Posterior cingulate gyrus (tissue), 11 donors: ENCODE measurements around the gene PTGES2.

ENCODE experiments used
- DNase-seq, 10 donors: peaks; one replicate each; pipeline versions ENCODE4 v3.0.0 to v3.0.0-alpha.2; 2020 to 2021; ENCODE audit warnings: mixed read lengths in 3 of 10
- intact Hi-C: fragments of 100-400 bp; cut with DNase I; formaldehyde crosslinking; loops from one replicate; pipeline ENCODE4 v1.15.1; 2023

The PTGES2 gene

DNA sequence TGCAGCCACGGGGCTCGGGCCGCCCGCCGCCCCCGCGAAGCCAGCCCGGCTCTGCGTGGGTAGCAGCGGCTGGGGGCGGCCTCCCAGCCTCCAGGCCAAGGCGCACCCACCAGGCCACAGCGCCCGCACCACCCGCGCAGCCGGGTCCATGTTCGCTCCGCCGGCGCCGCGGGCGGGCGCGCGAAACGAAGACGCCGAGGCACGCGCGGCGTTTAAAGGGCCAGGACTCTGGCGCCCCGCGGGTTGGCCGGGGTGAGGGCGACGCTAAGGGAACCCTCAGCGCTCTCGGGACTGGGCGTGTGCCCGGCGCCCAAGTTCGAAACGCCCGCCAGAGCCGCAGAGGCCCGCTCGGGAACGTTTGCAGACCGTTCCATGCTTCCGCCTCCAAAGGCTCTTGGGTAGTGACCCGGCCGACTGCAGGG lies at the start of gene PTGES2:
TSS of gene PTGES2 (minus strand) at position 162 of the 422 bp plus-strand sequence. CDS start at position 150, 12 bp downstream.
- intact Hi-C loops = loop anchor here (10.0 kb wide), 1 partner anchor 183 kb away; no protein-coding TSS in a partner anchor
- DNase-seq = peak; percentile 74 to 98 (median 83)

DNA sequence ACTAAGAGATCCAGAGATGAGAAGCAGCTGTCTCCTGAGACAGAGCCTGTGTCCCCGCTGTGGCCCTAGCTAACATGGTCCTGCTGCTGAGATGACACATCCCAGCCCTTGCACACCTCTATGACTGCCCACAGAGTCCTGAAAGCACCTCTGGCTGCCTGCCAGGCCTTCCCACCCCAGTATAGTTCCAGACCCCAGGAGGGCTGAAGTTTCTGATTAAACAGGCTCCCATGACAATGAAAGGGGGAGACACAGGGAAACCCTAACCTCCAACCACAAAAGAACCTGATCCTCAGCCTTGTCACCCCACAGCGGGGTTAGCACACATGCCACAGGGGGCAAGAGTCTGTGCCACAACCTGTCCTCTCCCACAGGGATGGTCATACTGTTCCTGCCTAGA lies 48.2 kb upstream of the PTGES2 start:
- no peak for DNase-seq
- intact Hi-C loops = no loop called here

DNA sequence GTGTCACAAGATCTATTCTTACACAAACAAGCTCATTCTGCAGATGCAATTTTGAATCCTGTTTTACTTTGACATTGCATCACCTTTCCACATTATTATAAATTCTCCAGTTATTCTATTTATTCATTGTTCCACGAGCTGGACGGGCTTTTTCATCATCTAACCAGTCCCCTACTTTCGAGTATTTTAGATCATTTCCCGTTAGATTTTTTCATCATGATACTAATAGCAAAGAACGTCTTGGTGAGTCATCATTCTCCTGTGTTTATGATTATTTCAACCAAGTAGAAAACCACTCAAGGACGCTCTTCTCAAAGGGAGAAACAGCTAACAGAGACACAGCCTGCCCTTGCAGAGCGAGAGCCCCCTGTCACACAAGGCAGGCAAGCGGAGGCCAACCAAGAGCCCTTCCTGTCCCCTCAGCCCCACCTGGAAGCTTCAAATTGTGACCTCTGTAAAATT lies 47.6 kb upstream of the PTGES2 start:
- no peak for DNase-seq
- intact Hi-C loops = no loop called here

DNA sequence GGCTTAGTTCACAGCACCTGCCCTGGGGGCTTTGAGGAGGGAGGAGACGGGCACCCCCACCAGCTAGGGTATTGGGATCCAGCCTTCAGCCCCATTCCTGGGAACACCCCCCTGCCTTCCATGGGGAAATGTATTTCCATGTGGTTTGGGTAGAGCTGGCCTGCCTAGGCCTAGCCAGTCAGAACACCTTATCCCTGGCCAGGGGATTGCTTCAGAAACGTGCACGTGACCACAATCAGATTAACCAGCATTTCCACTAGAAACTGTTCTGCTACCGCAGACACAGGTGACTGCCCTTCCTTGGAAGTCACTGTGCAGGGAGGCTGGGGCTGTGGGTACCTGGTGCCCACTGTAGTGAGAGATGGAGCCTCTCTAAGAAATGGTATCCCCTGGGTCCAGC lies 46.5 kb upstream of the PTGES2 start:
- intact Hi-C loops = no loop called here
- DNase-seq = peak in 1 of 10 donors; percentile 55

DNA sequence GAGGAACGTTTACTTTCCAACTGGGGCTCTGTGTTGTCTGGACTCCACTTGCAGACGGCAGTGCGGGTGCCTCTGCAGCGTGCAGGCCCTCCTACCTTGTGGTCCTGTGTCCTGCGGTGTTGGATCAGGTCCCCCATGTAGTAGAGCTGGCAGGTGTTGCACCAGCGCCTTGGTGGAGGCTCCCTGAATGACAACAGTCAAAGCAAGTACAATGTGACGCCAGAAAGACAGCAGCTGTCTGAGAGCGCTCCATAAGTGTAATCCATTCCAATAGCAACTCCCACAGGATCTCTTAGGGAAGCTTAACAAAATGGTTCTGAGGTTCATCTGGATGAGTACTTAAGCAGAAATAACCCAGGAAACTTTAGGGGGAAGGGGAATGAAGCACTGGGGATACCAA lies 42.4 kb upstream of the PTGES2 start:
- intact Hi-C loops = no loop called here
- DNase-seq = peak in 2 of 10 donors; percentile 54 to 83

DNA sequence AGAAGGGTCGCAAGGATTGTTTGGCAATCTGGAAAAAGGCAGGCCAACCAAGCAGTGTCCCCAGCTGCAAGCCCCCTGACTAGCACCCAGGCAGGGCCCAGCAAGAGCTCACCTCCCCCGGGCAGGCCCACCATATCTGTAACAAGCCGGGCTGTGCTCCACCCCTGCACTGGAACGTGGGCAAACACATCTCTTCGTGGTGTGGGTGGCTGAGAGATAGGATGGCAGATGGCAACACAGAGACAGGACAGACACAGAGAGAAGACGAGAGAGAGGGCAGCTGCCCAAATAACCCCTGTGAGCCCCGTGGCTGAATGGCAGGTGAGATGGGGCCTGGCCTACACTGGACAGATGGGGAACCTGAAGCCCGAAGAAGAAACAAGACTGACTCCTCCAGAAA lies 42.0 kb upstream of the PTGES2 start:
- intact Hi-C loops = no loop called here
- peak in 4 of 10 donors; percentile 49 to 91 (median 82) for DNase-seq

DNA sequence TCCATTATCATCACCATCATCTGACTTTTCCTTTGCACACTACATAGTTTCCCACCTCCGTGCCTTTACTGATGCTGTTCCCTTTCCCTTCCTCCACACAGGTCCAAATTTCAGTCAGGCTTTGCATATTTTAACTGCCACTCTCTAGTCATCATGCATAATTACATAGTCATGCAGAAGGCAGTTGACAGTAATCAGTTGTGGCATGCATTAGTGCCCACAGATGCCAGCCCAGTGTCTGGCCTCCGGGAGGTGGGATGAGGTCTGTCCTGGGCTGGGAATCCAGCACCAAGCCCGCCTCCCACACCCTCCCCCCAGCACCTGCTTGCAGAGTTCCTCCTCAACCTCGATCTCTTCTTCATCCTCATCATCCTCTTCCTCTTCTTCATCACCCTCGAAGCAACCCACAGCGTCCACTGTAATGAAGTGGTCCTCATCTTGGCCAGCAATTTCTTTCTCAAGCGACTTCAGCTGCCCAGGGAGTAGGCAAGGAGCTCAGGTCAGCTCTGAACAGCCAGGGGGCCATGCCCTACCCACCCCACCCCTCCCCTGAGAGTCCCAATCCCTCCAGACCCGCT lies 41.3 kb upstream of the PTGES2 start:
- intact Hi-C loops = no loop called here
- DNase-seq = no peak

DNA sequence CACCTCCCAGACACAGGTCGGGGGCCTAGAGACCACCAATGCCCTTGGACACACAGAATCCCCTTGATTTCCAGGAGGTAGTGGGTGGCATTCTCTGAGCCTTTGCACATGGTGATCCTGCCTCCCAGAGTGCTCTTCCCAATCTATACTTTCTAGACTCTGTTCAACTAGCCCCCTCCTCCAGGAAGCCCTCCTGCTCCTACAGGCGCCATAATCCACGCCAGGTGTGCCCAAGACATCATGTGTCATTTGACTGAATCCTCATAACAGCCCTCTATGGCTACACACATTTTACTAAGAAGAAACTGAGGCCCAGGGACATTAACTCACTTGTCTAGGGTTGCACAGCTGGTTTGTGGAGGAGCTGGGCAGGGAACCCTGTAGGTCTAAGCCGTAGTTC lies 39.7 kb upstream of the PTGES2 start:
- no peak for DNase-seq
- intact Hi-C loops = no loop called here

DNA sequence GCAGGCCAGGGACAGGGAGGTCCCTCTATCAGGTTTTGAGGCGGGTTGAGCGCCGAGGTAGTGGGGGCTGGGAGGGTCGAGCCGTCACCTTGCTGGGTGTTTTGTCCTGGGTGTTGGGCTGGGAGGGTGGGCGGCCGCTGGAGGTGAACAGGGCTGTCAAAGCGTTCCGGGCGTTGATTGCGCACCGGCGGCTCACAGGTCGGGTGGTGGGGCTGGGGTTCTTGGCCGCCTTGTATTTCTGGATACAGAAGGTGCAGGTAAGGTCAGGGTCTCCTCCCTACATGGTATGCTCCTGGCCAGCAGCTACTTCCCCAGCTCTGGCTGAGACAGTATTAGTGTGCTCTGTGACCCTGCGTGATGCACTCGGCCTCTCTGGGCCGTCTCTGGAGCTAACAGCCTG lies 38.6 kb upstream of the PTGES2 start:
- no peak for DNase-seq
- intact Hi-C loops = no loop called here

DNA sequence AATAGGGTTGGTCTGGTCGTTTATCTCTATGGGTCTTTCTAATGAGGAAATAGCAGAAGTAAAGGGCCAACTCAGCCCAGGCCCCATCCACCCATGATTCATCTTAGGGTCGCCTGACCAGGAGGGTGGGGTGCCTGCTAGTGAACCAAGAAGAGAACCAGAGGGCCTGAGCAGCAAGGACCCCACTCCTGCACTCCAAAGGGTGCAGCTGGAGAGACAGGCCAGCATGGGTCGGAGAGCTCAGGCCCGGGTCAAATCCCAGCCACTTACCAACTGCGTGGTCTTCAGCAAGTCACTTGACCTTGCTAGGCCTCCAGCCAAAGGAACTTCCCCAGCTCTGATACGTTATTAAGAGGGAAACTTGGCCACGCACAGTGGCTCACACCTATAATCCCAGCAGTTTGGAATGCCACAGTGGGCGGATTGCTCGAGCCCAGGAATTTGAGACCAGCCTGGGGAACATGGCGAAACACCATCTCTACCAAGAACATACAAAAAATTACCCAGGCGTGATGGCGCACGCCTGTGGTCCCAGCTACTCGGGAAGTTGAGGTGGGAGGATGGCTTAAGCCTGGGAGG lies 36.9 kb upstream of the PTGES2 start:
- DNase-seq = no peak
- intact Hi-C loops = no loop called here

DNA sequence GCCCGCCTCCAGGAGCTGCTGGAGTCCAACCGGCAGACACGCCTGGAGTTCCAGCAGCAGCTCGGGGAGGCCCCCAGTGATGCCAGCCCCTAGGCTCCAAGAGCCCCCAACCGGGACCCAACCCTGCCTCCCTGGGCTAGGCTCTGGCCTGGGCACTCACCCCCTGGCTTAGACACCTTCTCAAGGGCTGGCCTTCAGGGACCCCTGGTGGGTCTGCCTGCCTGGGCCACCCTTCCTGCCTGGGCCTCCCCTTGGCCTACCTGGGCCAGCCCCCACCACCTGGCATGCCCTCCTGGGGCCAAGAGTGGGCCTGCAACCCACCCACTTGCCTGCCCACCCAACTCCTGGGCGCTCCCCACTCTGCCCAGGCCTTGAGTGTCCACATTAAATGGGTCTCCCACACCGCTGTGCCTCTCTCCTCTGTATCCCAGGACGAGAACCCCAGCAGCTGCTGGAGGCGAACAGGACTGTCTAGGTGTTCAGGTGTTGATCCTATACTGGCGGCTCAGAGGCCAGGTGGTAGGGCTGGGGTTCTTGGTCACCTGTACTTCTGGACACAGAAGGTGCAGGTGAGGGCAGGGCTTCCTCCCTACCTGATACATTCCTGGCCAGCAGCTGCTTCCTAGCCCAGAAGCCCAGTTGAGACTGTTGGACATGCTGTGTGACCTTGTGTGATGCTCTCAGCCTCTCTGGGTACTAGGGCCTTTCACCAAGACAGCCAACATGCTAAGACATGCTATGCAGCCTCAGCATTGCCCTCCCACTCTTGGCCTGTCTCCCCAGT lies 36.2 kb upstream of the PTGES2 start:
- intact Hi-C loops = no loop called here

DNA sequence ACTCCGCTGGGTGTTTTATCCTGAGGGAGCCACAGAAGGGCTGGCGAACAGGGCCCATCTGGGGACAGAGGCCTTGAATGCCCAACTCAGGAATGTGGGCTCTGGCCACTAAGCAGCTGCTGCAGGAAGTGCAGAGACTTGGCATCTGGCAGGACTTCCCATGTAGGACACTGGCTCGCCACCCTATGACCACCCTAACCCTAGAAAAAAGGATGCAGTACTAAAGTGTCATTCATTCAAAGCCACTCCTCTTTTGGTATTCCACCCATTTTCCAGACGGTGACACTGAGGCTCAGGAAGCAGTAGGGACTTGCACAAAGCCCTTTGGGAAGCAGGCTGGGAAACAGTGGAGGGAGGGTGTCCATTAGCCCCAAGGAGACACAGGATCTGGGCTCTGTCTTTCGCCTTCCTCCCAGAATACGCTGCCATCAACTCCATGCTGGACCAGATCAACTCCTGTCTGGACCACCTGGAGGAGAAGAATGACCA lies 35.5 kb upstream of the PTGES2 start:
- no peak for DNase-seq
- intact Hi-C loops = no loop called here

More for the DNA sequence above, 36.2 kb upstream of the PTGES2 start:
- DNase-seq = no peak

DNA sequence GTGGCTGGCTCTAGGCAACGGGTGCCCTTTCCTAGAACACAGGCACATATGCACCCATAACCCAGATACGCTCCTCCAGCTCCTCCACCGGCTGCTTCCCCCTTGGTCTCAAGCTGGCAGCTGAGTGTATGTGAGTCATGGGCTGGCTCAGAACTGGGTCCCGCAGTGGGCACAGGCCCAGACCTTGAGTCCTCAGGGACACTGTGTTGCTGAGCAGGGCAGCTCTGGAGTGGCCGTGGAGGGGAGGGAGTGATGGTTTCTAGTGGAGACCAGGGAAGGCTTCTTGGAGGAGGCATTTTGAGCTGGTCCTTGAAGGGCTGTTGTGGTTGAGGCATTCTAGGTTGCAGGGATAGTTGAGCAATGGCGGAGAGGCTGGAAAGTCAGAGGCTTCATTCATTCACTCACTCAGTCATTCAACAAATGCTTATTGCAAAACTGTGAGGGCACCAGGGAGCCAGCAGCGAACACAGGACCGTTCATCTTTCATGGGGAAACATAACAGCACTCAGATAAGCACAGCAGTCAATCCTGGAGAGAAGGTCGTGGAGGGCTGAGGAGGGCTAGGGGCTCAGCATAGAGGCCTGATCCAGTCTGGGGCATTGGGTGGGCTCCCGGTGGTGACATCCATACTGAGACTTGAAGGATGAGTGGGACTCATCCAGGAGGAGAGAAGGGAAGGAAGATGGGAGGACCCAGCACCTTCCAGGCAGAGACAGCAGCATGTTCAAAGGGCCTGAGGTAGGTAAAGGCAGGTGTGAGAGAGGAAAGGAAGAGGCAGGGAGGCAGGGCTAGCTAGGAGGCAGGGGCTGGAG lies 34.9 kb upstream of the PTGES2 start:
- intact Hi-C loops = no loop called here
- peak in 9 of 10 donors; percentile 23 to 94 (median 64) for DNase-seq

DNA sequence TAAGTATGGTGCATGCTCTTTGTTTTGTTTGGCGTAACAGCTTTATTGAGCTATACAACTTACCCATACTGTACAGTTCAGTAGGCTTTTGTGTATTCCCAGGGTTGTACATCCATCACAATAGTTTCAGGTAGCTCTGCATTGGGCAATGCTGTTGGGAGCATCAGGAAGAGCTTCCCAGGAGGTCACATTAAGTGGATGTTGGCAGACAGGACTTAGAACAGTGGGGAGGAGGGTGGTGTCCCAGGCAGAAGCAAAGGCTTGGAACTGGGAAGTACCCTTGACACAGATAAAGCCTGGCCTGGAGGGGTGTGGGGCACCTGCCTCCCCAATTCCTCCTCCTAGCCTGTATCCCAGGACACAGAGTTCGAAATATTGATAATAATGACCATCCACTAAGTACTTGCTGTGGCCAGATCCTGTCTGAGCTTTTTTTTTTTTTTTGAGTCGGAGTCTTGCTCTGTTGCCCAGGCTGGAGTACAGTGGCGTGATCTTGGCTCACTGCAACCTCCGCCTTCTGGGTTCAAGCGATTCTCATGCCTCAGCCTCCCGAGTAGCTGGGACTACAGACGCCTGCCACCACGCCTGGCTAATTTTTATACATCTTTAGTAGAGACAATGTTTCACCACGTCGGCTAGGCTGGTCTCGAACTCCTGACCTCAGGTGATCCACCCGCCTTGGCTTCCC lies 33.8 kb upstream of the PTGES2 start:
- no peak for DNase-seq
- intact Hi-C loops = no loop called here

DNA sequence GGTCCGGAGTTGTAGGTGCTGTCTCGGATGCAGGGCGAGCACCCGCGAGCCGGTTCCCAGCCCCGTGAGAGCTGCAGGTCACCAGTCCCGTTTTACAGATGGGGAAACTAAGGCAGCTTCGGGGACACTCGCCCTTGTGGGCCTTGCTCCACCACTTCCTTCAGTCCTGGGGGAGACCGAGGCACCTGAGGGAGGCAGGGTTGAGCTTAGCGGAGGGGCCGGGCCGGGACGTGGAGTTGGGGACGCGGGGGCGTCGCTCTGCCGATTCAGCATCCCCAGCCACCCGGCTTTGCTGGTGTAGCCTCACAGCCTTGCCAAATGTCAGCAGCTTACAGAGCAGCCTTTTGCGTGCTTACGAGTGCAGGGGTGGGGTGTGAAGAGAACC lies 33.1 kb upstream of the PTGES2 start:
- peak in 5 of 10 donors; percentile 32 to 82 (median 39) for DNase-seq

DNA sequence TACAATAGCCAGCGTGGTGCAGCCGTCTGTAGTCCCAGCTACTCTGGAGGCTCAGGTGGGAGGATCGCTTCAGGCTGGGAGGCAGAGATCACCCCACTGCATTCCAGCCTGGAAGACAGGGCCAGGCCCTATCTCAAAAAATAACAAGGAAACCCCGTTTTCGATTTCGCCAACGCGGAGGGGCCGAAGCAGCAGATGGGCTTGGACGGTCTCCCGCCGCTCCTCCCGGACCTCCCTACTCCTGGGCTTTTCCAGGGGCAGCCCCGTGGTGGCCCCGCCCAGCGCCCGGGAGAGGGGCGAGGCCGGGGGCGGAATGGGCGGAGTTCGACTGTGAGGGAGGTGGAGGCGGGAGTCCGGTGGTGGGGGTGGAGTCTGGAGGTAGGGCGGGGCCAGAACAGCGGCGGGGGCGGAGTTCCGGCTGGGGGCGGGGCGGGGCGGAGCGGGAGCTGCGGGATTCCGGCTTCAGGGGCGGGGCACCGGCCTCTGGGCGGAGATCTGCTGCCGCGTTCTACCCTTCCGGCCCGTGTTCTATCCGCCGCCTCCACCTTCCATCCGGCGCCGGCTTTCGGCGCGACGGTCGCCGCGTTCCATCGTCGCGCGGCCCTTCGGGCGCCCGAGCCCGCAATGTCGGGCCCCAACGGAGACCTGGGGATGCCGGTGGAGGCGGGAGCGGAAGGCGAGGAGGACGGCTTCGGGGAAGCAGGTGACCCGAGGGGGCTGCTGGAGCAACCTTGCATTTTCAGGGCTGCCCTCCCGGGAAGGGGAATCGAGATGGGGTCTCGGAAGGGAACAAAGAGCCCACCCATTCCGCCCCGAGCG lies 32.5 kb upstream of the PTGES2 start, which contains the start of gene BBLN:
TSS of gene BBLN (plus strand) at position 482 of the 819 bp plus-strand sequence. CDS start at position 625, 143 bp downstream.
- DNase-seq = peak; percentile 85 to 99 (median 94)
- intact Hi-C loops = no loop called here

More for the DNA sequence above, 33.1 kb upstream of the PTGES2 start:
- intact Hi-C loops = no loop called here

DNA sequence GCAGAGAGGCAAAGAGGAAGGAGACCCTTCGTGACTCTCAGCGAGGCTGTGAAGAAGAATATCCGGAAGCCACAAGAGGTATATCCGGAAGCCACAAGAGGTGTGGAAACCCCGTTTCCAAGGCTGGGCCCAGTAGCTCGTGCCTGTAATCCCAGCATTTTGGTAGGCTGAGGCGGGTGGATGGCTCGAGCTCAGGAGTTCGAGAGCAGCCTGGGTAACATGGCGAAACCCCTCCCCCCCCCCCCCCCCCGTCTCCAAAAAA lies 31.9 kb upstream of the PTGES2 start:
- DNase-seq = no peak
- intact Hi-C loops = no loop called here

DNA sequence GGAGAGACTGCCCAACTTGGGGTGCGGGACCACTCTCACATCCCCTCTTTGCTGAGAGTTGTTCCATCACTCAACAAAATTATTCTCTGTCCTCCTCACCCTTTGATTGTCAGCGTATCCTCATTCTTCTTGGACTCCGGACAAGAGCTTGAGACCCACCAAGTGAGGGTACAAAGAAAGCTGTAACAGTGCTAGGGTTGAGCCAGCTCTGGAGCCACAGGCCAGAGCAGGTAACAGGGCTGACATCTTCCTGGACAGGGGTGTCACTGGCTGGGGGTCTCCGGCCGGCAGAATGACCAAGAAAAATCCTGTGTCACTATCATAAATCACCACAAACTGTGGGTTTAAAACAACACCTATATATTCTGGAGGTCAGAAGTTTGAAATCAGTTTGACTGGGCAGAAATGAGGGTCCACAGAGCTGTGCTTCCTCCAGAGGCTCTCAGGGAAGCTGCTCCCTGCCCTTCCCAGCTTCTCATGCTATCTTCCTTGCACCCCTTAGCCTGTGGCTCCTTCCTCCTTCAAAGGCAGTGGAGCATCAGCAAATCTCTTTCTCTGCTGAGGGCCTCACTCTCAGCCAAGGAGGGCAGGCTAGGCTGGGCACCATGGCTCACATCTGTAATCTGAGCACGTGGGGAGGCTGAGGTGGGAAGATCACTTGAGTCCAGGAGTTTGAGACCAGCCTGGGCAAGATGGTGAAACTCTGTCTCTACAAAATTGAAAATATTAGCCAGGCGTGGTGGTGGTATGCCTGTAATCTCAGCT lies 28.4 kb upstream of the PTGES2 start:
- DNase-seq = peak in 2 of 10 donors; percentile 15 to 51
- intact Hi-C loops = no loop called here
